ENCODE measurements around the gene BAZ2B. TPM values are rescaled to one million over a fixed set of nuclear protein-coding genes. Genes with fewer than 3 reads are reported as not detected.

The BAZ2B gene
- total RNA-seq, 2 donors from 2014 or later = 60.8 to 84.5 TPM

DNA sequence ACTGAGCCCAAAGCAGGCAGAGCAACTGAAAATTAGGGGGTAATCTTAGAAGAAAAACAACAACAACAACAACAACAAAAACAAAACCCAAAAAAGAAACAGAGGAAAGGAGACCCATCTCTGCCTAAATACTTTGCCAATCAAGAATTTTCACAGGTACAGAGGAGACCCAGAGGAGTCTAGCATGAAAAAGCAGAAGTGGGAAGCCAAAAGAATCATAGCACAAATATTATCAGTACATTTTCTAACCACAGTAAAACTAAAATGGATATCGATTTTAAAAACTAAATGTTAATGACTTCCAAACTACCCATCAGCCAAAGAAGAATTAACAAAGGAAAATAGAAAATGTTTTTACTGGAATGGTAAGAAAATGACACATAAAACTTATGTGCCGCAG lies 148.1 kb downstream of the BAZ2B start:
- no peak for TF ChIP-seq POLR2AphosphoS5 (IDR thresholded peaks at IDR 0.05)
- TF ChIP-seq POLR2A (IDR thresholded peaks at IDR 0.05) = no peak
- TF ChIP-seq, protein P1, sequence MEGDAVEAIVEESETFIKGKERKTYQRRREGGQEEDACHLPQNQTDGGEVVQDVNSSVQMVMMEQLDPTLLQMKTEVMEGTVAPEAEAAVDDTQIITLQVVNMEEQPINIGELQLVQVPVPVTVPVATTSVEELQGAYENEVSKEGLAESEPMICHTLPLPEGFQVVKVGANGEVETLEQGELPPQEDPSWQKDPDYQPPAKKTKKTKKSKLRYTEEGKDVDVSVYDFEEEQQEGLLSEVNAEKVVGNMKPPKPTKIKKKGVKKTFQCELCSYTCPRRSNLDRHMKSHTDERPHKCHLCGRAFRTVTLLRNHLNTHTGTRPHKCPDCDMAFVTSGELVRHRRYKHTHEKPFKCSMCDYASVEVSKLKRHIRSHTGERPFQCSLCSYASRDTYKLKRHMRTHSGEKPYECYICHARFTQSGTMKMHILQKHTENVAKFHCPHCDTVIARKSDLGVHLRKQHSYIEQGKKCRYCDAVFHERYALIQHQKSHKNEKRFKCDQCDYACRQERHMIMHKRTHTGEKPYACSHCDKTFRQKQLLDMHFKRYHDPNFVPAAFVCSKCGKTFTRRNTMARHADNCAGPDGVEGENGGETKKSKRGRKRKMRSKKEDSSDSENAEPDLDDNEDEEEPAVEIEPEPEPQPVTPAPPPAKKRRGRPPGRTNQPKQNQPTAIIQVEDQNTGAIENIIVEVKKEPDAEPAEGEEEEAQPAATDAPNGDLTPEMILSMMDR (IDR thresholded peaks at IDR 0.05) = no peak
- Histone ChIP-seq H3K27ac (no peak overlapping the region), H3K27me3 (replicated peaks; ENCODE audit: insufficient read depth) (no peaks in the 10 kb centered on the region), H3K4me1 (replicated peaks) (no peaks in the 10 kb centered on the region), H3K36me3 (no peaks in the 10 kb centered on the region), H3K4me3 (no peak overlapping the region), H3K9me3 (no peaks in the 10 kb centered on the region)
- 97% methylated on average over 2 of the region's 2 CpGs for WGBS
- intact Hi-C loops (cut with DNase I) = no loop called here
- DNase-seq (ENCODE audit: low spot score) = no peak

DNA sequence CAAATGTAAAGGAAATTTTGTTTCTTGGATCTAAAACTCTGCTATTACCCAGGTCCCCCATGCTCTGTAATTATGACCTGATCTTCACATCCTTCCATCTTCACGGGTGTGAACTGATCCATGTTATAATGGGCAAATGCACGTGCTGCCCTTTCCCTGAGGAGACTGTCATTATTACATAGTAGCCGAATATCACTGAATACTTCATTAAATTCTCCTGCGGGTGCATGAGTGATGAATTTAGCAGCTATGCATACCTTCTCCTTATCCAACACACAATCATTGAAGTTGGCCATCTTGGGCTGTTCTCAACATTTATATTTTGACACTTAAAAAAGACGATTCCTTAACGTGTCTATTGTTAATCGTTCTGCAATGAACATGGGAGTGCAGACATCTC lies 153.4 kb downstream of the BAZ2B start:
- no peak for TF ChIP-seq POLR2AphosphoS5 (IDR thresholded peaks at IDR 0.05)
- TF ChIP-seq, protein P1 (IDR thresholded peaks at IDR 0.05) = no peak
- TF ChIP-seq POLR2A (IDR thresholded peaks at IDR 0.05) = no peak
- no peak overlapping the region for H3K27ac ChIP-seq
- intact Hi-C loops (cut with DNase I) = no loop called here
- H3K36me3 ChIP-seq = no peaks in the 10 kb centered on the region
- H3K4me1 ChIP-seq (replicated peaks) = no peaks in the 10 kb centered on the region
- H3K4me3 ChIP-seq = no peak overlapping the region
- DNase-seq (ENCODE audit: low spot score) = no peak
- WGBS = 93% methylated on average over 7 of the region's 7 CpGs
- H3K27me3 ChIP-seq (replicated peaks; ENCODE audit: insufficient read depth) = no peaks in the 10 kb centered on the region
- no peaks in the 10 kb centered on the region for H3K9me3 ChIP-seq

DNA sequence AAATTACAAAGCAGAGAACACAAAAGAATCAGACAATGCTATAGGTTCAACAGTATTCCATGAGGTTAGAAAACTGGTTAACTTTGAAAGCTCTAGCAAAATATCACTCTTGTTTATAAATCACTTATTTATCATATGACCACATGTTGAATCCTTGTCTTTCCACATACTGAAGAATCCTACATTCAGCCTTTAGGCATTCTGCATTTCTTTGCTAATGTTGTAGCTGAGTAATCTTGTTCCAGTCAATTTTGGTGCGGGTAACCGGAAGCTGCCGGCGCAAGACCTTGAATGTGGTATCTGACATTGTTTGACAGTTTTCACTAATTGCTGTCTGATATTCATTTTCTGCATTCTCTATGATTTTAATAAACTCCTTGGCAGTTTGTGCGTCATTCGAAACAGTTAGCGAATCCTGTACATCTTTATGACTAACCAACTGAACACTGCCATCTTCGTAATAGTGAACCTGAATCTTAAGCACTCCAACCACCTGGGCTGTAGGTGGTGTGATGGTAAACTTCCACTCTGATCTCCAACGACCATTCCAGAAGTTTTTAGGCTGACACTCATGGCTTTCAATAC lies 154.1 kb downstream of the BAZ2B start:
- TF ChIP-seq POLR2A (IDR thresholded peaks at IDR 0.05) (no peak), POLR2AphosphoS5 (IDR thresholded peaks at IDR 0.05) (no peak)
- TF ChIP-seq, protein P1 (IDR thresholded peaks at IDR 0.05) = no peak
- no peak for DNase-seq (ENCODE audit: low spot score)
- no peaks in the 10 kb centered on the region for H3K27me3 ChIP-seq (replicated peaks; ENCODE audit: insufficient read depth)
- H3K4me1 ChIP-seq (replicated peaks) = no peaks in the 10 kb centered on the region
- no peaks in the 10 kb centered on the region for H3K36me3 ChIP-seq
- intact Hi-C loops (cut with DNase I) = no loop called here
- H3K9me3 ChIP-seq = no peaks in the 10 kb centered on the region
- no peak overlapping the region for H3K27ac ChIP-seq
- no peak overlapping the region for H3K4me3 ChIP-seq
- WGBS = 95% methylated on average over 9 of the region's 9 CpGs

DNA sequence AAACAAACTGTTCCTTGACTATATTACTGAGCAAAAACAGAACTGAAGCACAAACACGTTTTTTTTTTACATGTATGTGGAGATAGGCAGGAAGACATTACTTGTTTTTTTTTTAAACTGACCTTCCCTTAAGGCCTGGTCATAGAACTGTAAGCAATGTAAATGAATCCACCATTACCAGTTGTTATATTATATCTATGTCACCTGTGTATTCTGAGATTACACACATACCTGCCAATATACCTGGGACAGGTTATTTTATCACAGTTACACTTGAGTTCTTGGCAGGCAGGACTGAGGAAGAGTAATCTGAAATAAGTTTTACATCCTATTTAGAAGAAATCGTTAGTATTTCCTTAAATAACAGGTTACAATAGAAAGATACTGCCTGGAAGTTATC lies 155.3 kb downstream of the BAZ2B start:
- WGBS = 49% methylated on average over 2 of the region's 2 CpGs
- Histone ChIP-seq H3K36me3 (no peaks in the 10 kb centered on the region), H3K9me3 (no peaks in the 10 kb centered on the region), H3K4me1 (replicated peaks) (no peaks in the 10 kb centered on the region), H3K27me3 (replicated peaks; ENCODE audit: insufficient read depth) (no peaks in the 10 kb centered on the region), H3K27ac (no peak overlapping the region), H3K4me3 (no peak overlapping the region)
- TF ChIP-seq, protein P1 (IDR thresholded peaks at IDR 0.05) = no peak
- no peak for TF ChIP-seq POLR2A (IDR thresholded peaks at IDR 0.05)
- no peak for TF ChIP-seq POLR2AphosphoS5 (IDR thresholded peaks at IDR 0.05)
- intact Hi-C loops (cut with DNase I) = no loop called here
- DNase-seq (ENCODE audit: low spot score) = no peak

DNA sequence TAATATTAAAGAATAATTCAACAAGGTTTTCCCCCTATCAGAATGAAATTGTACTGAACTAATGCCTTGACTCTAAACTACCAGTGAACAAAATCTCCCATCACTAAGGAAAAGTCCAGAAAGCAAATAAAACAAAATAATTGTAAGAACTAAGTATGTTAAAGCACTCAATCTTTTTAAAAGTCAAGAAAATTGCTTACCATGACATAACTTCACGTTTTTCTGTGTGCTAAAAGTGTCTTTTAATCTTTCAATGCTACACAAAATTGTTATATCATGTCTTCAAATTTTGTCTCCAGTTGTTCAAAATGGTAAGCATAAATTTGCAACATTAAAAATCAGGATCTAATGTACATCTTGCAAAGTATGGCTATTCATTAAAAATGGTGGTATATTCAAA lies 156.1 kb downstream of the BAZ2B start:
- Histone ChIP-seq H3K4me1 (replicated peaks) (no peaks in the 10 kb centered on the region), H3K9me3 (no peaks in the 10 kb centered on the region), H3K36me3 (no peaks in the 10 kb centered on the region), H3K27me3 (replicated peaks; ENCODE audit: insufficient read depth) (no peaks in the 10 kb centered on the region), H3K27ac (no peak overlapping the region), H3K4me3 (no peak overlapping the region)
- TF ChIP-seq POLR2A (IDR thresholded peaks at IDR 0.05) (no peak), POLR2AphosphoS5 (IDR thresholded peaks at IDR 0.05) (no peak)
- intact Hi-C loops (cut with DNase I) = no loop called here
- DNase-seq (ENCODE audit: low spot score) = no peak
- 76% methylated on average over 1 of the region's 1 CpG for WGBS
